ENCODE results near the gene KANSL3.

The KANSL3 gene

DNA sequence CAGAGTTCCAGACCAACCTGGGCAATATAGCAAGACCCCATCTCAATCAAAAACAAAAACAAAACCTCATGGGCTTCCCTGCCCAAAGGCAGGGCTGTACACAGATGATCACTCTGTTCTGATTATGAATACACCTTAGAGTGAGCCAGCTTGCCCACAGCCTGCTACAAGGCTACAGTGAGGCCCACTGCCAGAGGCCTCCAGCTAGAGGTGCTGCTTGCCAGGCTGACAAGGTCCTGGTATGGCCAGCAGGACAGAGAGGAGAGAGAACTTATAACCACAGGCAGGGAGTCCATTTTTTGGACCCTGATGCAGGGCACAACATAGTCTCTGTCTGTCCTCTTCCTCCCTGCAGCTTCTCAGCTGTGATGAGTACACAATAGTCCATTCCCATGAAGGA, 41.5 kb downstream of the KANSL3 start:
- TF ChIP-seq REST (IDR thresholded peaks at IDR 0.05; ENCODE audit: insufficient read depth in 1 of 2, low read depth in 2 of 2, low read length in 2 of 2) = no peak
- TF ChIP-seq SIN3A (IDR thresholded peaks at IDR 0.05; ENCODE audit: borderline replicate concordance, insufficient read depth, low read length) = no peak
- no peak for TF ChIP-seq TAF1 (IDR thresholded peaks at IDR 0.05; ENCODE audit: borderline replicate concordance, insufficient read depth, low read length)
- no peak for TF ChIP-seq FOXP2 (optimal IDR thresholded peaks at IDR 0.05; ENCODE audit: borderline replicate concordance, extremely low read depth, extremely low read length, insufficient read depth)
- TF ChIP-seq POLR2AphosphoS5 (IDR thresholded peaks at IDR 0.05; ENCODE audit: low read depth, low read length) = no peak

GRCh38 chr2:96594691-96595152, 43.4 kb downstream of the KANSL3 start:
- TF ChIP-seq SIN3A (IDR thresholded peaks at IDR 0.05; ENCODE audit: borderline replicate concordance, insufficient read depth, low read length) (no peak), POLR2AphosphoS5 (IDR thresholded peaks at IDR 0.05; ENCODE audit: low read depth, low read length) (no peak), TAF1 (IDR thresholded peaks at IDR 0.05; ENCODE audit: borderline replicate concordance, insufficient read depth, low read length) (no peak), REST (IDR thresholded peaks at IDR 0.05; ENCODE audit: insufficient read depth in 1 of 2, low read depth in 2 of 2, low read length in 2 of 2) (no peak)

DNA sequence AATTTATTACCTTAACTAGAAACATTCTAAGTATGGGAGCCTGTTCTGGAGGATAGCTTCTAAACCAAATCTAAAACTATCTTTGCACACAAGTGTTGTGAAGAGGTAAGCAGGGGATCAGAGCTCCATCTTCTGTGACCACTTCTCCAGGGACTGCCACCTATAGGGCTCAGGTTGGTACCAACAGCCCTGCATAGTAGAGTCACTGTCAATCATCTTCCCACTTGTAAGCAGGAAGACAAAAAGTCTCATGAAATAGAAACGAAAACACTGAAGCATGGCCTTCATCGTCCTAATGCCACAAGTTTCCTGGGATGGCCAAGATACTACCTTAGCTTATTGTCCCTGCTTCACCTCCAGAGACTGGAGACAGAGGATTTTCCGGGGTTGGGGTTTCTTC, 43.8 kb downstream of the KANSL3 start:
- no peak for TF ChIP-seq FOXP2 (optimal IDR thresholded peaks at IDR 0.05; ENCODE audit: borderline replicate concordance, extremely low read depth, extremely low read length, insufficient read depth)
- TF ChIP-seq SIN3A (IDR thresholded peaks at IDR 0.05; ENCODE audit: borderline replicate concordance, insufficient read depth, low read length) = no peak
- no peak for TF ChIP-seq POLR2AphosphoS5 (IDR thresholded peaks at IDR 0.05; ENCODE audit: low read depth, low read length)
- TF ChIP-seq TAF1 (IDR thresholded peaks at IDR 0.05; ENCODE audit: borderline replicate concordance, insufficient read depth, low read length) = no peak
- no peak for TF ChIP-seq REST (IDR thresholded peaks at IDR 0.05; ENCODE audit: insufficient read depth in 1 of 2, low read depth in 2 of 2, low read length in 2 of 2)

GRCh38 chr2:96591494-96591893, 46.6 kb downstream of the KANSL3 start:
- TF ChIP-seq REST (IDR thresholded peaks at IDR 0.05; ENCODE audit: insufficient read depth in 1 of 2, low read depth in 2 of 2, low read length in 2 of 2) = no peak
- TF ChIP-seq FOXP2 (optimal IDR thresholded peaks at IDR 0.05; ENCODE audit: borderline replicate concordance, extremely low read depth, extremely low read length, insufficient read depth) = no peak
- no peak for TF ChIP-seq TAF1 (IDR thresholded peaks at IDR 0.05; ENCODE audit: borderline replicate concordance, insufficient read depth, low read length)
- no peak for TF ChIP-seq POLR2AphosphoS5 (IDR thresholded peaks at IDR 0.05; ENCODE audit: low read depth, low read length)
- TF ChIP-seq SIN3A (IDR thresholded peaks at IDR 0.05; ENCODE audit: borderline replicate concordance, insufficient read depth, low read length) = no peak

GRCh38 chr2:96591054-96591453, 47.1 kb downstream of the KANSL3 start:
- TF ChIP-seq TAF1 (IDR thresholded peaks at IDR 0.05; ENCODE audit: borderline replicate concordance, insufficient read depth, low read length) = no peak
- TF ChIP-seq REST (IDR thresholded peaks at IDR 0.05; ENCODE audit: insufficient read depth in 1 of 2, low read depth in 2 of 2, low read length in 2 of 2) = no peak
- no peak for TF ChIP-seq SIN3A (IDR thresholded peaks at IDR 0.05; ENCODE audit: borderline replicate concordance, insufficient read depth, low read length)
- no peak for TF ChIP-seq FOXP2 (optimal IDR thresholded peaks at IDR 0.05; ENCODE audit: borderline replicate concordance, extremely low read depth, extremely low read length, insufficient read depth)
- no peak for TF ChIP-seq POLR2AphosphoS5 (IDR thresholded peaks at IDR 0.05; ENCODE audit: low read depth, low read length)

Measured in PFSK-1 (cell line).